Measurements from ENCODE around the gene MAPKAPK3.

The MAPKAPK3 gene

DNA sequence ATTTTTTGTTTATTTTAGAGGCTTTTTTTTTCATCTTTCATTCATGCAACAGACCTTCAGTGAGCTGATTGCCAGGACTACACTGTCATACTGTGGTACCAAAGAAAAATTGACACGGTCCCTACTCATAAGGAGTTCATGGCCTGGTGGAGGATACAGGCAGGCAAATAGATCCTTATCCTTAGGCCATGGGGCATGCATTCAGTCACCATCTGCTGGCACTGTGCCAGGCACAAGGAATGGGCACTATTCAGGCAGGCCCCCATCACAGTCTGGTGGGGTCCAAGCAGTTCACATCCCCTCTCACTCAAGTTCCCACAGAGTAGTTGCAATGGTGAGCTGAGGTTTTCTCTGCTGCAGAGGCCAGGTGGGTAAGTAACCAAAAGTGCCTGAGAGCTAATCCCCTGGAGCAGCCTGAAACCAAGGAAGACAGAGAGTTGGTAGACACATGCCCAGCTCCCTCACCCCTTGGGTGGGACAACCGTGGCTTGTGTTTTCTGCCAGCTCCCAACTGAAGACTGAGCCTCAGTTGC, 22.6 kb upstream of the MAPKAPK3 start:
- DNase-seq (ENCODE audit: low read depth in 1 of 2, low spot score in 1 of 2), result peak in 1 of 2 experiments; percentile 59
- TF ChIP-seq JUND (IDR thresholded peaks at IDR 0.05; ENCODE audit: low read depth), result no peak
- in situ Hi-C loops (cut with HindIII; ENCODE audit: low pct_unique_long_range_greater_than_20kb, low sequenced_read_pairs), result no loop called here

DNA sequence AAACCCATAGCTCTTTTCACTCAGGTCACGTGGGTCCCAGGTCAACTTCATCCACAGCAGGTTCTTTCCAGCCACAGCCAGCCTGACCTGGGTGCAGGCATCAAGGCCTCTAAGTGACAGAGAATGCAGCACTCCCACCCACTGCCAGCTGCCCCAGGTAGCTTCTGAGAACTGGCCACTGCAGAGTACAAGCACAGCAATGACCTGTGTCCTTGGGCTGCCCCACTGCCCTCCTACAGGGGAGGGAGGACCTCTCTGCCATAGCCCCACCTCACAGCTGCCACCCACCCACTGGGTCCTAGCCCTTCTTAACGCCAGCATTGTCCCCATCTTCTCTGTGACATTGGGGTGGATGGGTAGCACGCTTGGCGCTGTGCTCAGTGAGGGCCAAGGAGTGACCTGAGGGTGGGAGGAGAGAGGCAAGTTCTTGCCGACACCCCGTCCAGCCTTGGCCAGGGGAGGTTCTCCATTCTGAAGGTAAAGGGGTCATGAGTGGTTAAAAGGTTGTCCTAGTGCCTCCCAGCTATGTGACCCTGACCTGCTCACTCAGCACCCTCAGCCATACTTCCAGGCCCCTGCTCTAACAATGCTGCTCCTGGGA, 17.7 kb upstream of the MAPKAPK3 start:
- no peak for DNase-seq (ENCODE audit: low read depth in 1 of 2, low spot score in 1 of 2)
- in situ Hi-C loops (cut with HindIII; ENCODE audit: low pct_unique_long_range_greater_than_20kb, low sequenced_read_pairs), result no loop called here
- no peak for TF ChIP-seq JUND (IDR thresholded peaks at IDR 0.05; ENCODE audit: low read depth)

DNA sequence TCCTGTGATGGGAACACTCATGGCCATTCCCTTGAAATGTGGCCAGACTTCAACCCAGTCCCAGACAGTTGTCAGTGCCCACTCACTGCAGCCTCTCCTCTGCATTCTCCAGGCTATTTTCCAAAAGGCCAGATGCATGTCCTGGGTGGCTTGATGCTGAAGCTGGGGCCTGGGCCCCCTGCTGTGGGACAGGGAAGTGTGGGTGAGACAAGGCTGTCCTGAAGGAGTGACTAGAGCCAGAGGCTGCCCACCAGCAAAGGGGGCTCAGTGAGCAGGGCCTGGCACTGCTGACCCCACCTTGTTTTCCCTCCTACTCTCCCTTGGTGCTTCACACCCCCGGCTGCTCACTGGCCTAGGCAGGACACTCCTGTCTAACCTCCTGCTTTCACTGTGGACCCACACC, 17.2 kb upstream of the MAPKAPK3 start:
- DNase-seq (ENCODE audit: low read depth in 1 of 2, low spot score in 1 of 2), result no peak
- in situ Hi-C loops (cut with HindIII; ENCODE audit: low pct_unique_long_range_greater_than_20kb, low sequenced_read_pairs), result no loop called here
- no peak for TF ChIP-seq JUND (IDR thresholded peaks at IDR 0.05; ENCODE audit: low read depth)

DNA sequence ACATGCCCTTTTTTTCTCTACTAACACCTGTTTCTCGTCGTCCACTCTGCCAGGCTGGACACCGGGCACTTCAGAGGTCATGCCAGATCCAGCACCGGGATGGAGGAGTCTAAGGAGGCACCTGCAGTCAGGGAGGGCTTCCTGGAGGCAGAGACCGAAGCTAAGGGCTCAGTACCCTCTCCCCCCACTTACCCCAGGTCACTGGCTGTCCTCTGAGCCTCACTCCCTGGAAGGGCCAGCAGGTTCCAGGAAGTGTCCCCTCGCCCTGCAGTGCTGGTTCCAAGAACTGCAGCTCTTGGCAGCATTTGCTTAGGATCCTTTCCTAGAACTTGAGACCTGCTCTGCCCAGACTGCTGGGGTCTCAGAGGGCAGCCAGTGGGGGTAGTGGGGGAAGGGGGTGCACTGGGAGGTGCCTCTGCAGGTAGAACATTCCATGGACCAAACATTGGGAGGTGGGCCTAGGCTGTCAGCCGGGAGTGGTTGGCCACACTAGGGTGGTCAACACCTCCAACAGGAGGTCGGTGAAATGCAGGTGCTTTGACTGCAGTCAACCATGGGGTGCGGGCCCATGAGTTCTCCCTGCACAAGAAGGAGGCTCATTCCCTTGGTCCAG, 16.7 kb upstream of the MAPKAPK3 start:
- no peak for TF ChIP-seq JUND (IDR thresholded peaks at IDR 0.05; ENCODE audit: low read depth)
- in situ Hi-C loops (cut with HindIII; ENCODE audit: low pct_unique_long_range_greater_than_20kb, low sequenced_read_pairs), result no loop called here
- no peak for DNase-seq (ENCODE audit: low read depth in 1 of 2, low spot score in 1 of 2)

DNA sequence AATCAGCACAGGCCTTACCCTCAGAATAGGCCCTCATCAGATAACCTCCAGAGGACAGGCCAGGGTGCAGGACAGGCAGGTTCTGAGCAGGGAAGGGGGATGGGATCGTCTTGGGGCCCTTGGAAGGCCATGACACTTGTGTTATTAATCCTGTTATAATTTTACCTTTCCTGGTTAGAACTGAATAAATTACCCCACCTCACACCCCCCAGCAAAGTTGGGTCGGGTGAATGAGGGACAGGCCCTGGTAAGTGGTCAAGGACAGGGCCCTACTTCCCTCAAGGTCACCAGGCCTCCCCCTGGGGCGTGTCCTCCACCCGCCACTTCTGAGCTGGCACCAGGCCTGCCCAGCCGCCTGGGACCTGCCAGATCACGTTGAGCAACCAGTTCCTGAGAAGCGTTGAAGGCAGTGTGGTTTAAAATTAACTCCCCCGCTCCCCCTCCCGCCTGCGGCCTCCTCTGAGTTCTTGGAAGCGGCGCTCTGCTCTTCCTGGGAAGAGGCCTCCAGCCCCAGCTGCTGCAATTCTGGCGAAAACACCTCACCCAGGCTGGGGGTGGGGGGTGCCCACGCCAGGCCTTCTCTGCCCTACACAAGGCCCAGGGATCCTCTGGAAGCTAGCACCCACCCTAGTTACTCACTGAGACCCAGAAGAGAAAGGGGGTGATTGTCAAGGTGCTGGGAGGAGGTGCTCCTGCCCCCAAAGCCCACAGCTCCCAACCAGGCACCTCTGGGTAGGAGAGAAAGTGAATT, 15.9 kb upstream of the MAPKAPK3 start:
- TF ChIP-seq JUND (IDR thresholded peaks at IDR 0.05; ENCODE audit: low read depth), result no peak
- in situ Hi-C loops (cut with HindIII; ENCODE audit: low pct_unique_long_range_greater_than_20kb, low sequenced_read_pairs), result no loop called here

DNA sequence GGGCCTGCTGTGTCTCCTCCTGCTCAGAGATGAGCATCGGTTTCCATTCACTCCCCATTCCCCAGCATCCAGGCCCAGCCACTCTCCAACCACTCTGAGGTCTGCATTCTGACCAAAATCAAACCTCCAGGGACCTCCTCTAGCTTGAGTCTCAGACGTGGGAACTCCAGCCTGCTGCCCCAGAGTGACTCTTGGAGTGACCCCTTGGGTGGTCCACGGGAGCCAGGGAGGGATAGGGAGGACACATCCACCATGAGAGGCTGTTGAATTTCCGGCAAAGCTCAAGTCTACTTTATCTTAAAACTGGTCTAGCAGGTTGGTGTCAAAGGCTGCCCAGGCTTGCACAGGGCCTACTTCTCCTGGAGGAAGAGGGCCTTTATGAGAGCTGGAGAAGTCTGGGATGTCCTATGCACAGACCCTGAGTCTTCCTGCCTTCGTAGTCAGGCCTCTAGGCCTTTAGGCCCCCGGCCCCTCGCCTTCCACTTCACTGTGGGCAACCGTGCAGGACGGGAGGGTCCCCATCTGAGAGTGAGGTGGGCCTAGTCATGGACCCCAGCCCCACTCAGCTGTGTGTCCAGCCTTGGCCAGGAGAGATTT, 14.3 kb upstream of the MAPKAPK3 start:
- no peak for TF ChIP-seq JUND (IDR thresholded peaks at IDR 0.05; ENCODE audit: low read depth)
- in situ Hi-C loops (cut with HindIII; ENCODE audit: low pct_unique_long_range_greater_than_20kb, low sequenced_read_pairs), result no loop called here
- DNase-seq (ENCODE audit: low read depth in 1 of 2, low spot score in 1 of 2), result peak in 1 of 2 experiments; percentile 86

More for the DNA sequence above, 15.9 kb upstream of the MAPKAPK3 start:
- peak in 1 of 2 experiments; percentile 97 for DNase-seq (ENCODE audit: low read depth in 1 of 2, low spot score in 1 of 2)

DNA sequence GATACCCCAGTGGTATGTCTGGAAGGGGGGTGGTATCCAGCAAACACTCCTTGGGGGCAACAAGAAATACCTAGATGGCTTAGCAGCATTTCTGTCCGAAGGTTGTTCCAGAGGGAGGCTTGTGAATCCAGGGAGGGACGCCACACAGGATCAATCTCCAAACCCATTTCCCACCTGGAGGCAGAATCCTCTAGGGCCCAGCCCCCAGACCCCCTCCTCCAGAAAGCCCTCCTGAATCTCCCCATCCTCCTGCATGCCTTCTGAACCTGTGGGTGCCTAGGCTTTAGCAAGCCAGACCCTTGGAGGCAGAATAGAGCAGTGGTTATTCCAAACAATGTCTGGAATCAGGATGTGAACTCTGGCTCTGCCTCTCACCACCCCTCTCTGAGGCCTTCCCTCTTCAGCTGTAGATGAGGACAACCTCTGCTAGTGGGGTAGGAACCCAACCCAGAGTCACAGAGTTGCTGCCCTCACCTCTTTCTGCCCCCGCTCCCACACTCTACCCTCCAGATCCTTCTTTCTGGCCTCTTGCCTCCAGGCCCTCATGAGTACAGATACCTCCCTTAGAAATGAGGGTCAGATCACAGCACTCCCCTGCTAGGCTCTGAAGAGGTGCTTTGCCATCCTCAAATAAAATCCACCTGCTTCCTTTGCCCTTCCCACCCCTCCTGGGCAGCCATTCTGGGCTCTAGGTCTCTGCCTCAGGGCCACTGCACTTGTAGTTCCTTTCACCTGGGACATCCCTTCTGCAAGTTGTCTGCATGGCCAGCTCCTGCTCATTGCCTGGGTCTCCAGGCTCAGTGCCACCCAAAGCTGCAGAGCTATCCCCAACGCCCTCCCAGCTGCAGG, 13.5 kb upstream of the MAPKAPK3 start:
- no peak for TF ChIP-seq JUND (IDR thresholded peaks at IDR 0.05; ENCODE audit: low read depth)
- peak in 1 of 2 experiments; percentile 47 for DNase-seq (ENCODE audit: low read depth in 1 of 2, low spot score in 1 of 2)
- in situ Hi-C loops (cut with HindIII; ENCODE audit: low pct_unique_long_range_greater_than_20kb, low sequenced_read_pairs), result no loop called here

DNA sequence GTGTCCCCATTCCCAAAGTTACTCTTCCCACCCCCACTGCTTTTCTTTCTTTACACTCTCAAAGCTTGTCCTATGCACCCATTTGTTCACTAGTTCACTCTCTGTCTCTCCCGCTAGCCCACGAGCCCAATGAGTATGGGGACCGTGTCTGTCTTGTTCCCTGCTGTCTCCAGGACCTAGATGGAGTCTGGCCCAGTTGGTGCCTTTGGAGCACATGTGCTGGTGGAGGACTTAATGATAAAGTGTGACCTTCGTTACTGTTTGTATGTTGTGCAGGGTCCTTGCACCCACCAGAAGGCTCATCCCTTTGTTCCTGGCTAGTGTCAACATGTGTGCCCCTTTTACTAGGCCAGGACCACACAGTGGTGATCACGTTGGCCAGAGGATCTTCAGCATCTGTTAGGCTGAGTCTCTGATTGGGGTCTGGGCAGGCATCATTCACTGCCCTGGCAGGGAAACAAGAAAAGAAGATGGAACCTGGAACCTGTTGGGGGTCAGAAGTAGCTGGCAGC, 12.8 kb upstream of the MAPKAPK3 start:
- DNase-seq (ENCODE audit: low read depth in 1 of 2, low spot score in 1 of 2), result no peak
- in situ Hi-C loops (cut with HindIII; ENCODE audit: low pct_unique_long_range_greater_than_20kb, low sequenced_read_pairs), result no loop called here
- TF ChIP-seq JUND (IDR thresholded peaks at IDR 0.05; ENCODE audit: low read depth), result no peak

DNA sequence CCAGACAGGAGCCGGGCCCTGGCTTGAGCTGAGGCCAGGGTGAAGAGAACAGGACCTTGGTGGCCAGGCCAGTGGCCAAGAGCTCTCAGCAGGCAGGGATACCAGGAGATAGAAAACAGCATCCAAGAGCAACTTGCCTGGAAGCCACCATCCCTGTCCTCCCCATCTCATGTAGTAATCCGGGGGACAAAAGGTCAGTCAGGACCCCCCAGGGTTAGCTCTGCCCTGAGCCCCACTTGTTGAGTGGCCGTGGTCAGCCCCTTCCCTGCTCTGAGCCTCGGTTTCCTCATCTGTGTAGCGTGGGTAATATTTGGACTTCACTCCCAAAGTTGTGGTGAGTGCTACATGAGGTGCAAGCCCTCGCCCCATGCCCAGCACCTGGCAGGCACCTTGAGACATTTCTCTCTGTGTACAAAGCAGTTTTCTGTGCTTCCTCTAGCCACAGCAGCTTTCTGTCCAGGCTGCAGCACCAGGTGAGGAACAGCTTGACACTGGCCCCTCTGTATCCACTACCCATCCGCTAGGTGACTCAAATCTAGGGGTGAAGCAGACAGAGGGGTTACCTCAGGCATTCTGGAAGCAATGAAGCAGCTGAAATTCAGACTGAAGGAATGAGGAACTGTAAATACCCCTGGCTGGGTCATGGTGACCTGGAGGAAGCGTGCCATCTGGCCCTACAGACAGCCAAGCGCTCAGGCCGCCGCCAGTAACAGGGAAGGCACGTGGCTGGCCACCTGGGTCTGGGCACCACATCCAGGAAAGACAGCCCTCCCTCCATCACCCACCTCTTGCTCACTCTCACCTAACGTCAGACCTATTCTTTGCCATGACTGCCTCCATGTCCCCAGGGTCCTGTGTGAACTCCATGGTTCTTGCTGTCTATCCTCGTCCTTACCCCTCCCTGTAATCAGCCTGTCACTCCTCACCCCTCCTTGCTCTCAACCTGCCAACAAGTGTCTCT, 12.0 kb upstream of the MAPKAPK3 start:
- peak; percentile 65; the same call in 1 of the 2 replicates for TF ChIP-seq JUND (IDR thresholded peaks at IDR 0.05; ENCODE audit: low read depth)
- peak in 1 of 2 experiments; percentile 99 for DNase-seq (ENCODE audit: low read depth in 1 of 2, low spot score in 1 of 2)
- in situ Hi-C loops (cut with HindIII; ENCODE audit: low pct_unique_long_range_greater_than_20kb, low sequenced_read_pairs), result no loop called here

DNA sequence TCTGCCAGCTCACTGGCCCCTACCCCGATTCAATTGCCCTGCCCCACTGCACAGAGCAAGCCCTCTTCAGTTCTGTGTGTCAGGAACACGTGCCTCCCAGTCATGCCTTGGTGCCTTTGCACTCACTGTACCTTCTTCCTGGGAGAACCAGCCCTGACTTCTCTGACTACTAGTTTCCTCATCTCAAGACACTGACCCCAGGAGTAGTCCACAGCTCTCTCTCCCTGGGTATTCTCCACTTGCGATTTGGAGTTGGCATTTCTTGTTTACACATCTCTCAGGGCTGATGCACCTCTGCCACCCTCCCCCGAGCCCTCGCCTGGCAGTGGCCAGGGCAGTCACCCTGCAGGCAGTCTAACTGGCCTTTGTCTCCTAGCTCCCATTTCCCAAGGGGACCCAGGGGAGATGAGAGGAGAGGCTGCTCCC, 11.0 kb upstream of the MAPKAPK3 start:
- in situ Hi-C loops (cut with HindIII; ENCODE audit: low pct_unique_long_range_greater_than_20kb, low sequenced_read_pairs), result no loop called here
- peak in 1 of 2 experiments; percentile 87 for DNase-seq (ENCODE audit: low read depth in 1 of 2, low spot score in 1 of 2)
- TF ChIP-seq JUND (IDR thresholded peaks at IDR 0.05; ENCODE audit: low read depth), result no peak

DNA sequence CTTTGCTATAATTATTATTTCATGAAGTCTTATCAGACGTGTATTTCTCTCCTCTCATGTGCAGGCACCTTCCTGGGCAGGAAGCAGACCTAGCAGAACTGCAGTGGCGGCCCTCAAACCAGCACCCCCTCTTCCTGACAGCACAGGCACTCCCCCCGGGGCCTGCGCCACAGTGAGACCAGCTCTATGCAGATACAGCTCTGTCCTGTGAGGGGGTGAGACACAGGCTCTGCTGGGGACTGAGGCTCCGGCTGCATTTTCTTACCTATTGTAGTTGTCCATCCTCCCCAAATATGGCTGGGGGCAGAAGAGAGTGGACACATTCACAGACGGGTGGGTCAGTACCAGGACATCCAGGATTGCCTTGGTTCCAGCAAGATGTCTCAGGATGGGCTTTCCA, 10.4 kb upstream of the MAPKAPK3 start:
- TF ChIP-seq JUND (IDR thresholded peaks at IDR 0.05; ENCODE audit: low read depth), result no peak
- in situ Hi-C loops (cut with HindIII; ENCODE audit: low pct_unique_long_range_greater_than_20kb, low sequenced_read_pairs), result no loop called here
- no peak for DNase-seq (ENCODE audit: low read depth in 1 of 2, low spot score in 1 of 2)
